ENCODE measurements around the gene ATP5F1B.
"Not testable (repeated sequence)": the region's sequence is repeated elsewhere in the genome, so short reads cannot be mapped to it uniquely, and the experiment has no call there.

The ATP5F1B gene

DNA sequence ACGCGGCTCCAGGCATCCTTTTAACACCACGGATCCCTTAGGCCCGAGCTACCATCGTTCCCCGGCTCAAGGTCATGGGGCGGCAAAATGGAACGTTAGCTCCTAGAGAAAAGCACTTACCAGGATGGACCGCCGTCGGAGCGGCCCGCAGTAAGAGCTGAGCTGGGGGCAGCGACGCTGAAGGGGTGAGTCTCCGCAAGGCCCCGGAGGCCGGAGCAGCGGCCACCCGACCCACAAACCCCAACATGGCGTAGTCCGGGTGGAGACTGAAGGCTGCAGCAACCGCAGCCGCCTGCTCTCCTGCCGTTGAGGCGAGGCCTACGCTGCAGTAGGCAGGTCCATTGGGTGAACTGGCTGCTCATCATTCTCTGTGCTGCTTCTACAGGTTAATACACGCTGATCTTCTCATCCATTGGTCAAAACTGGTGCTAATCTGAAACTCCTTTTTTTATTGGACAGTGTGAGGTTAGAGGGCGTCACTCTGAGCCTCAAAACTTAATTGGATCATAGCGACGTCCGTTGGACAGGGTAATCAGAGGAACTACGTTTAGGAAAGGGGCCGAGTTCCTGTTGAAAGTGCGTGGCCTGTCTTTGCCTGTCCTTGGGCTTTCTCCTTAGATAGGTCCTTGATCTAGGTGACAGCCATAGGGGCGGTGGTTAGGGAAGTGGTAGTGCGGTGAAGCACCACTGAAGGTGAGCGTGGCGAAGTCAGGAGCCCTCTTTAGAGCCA is at the start of gene ATP5F1B:
ATP5F1B (minus strand) TSS at position 268 of the 730 bp plus-strand sequence; CDS start at position 247, 21 bp downstream.
- peak; percentile 95 to 99 for DNase-seq

DNA sequence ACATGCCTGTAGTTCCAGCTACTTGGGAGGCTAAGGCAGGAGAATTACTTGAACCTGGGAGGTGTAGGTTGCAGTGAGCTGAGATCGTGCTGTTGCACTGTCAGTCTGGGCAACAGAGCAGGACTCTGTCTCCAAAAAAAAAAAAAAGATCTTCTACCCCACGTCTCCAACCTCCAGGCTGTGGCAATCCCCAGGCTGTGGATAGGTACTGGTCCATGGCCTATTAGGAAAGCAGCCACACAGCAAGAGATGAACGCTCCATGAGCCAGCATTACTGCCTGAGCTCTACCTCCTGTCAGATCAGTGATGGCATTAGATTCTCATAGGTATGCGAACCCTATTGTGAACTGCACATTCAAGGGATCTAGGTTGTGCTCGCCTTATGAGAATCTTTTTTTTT is 48.4 kb upstream of the ATP5F1B start:
- no peak for DNase-seq

GRCh38 chr12:56688846-56689109 is 43.0 kb upstream of the ATP5F1B start:
- DNase-seq, result no peak

GRCh38 chr12:56688129-56688845 is 42.5 kb upstream of the ATP5F1B start, which contains the start of gene PTGES3:
Gene PTGES3 (minus strand): TSS chr12:56688284. CDS start chr12:56687999, 285 bp downstream.
- peak; percentile 58 to 84 for DNase-seq

- no peak for DNase-seq
These were observed 41.7 kb upstream of the ATP5F1B start for GRCh38 chr12:56687223-56688128.

DNA sequence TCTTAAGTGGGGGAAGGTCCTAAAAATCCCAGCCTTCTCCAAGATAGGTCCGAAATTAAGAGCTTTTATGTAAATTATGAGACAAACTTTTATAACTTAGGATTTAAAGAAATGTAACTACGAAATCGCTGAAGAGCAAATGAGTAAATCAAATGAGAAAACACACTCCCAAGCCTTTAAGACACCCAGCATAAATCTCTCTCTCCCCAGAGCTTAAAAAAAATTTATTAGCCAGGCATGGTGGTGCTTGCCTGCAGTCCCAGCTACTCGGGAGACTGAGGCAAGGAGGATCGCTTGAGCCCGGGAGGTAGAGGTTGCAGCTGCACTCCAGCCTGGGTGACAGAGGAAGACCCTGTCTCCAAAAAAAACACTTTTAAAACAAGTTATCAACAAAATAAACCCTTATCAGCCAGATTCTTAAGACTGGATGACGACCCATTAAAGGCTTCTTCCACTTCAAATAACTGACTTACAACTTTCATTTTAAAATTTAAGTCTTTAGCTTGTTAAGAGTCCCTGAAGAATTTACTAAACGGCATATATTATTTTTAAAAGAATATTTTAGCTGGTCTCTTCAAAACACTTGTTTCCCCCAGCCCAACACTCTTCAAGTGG is 39.1 kb upstream of the ATP5F1B start:
- no peak for DNase-seq

- no peak for DNase-seq
These were observed 36.5 kb upstream of the ATP5F1B start for GRCh38 chr12:56682323-56682722.

DNA sequence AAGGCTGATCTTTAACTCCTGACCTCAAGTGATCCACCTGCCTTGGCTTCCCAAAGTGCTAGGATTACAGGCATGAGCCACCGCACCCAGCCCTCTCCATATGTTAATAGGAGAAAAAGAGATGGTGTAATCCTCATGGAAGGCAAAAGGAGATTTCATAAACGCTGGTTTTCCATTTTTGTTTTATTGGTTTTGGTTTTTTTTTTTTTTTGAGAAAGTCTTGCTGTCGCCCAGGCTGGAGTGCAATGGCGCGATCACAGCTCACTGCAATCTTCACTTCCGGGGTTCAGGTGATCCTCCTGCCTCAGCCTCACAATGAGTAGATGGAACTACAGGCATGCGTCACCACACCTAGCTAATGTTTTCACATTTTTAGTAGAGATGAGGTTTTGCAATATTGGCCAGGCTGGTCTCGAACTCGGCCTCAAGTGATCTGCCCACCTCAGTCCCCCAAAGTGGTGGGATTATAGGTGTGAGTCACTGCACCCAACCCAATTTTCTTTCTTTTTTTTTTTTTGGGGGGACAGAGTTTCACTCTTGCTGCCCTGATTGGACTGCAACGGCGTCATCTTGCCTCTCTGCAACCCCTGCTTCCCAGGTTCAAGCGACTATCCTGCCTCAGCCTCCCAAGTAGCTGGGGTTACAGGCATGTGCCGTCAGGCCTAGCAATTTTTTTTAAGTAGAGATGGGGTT is 34.2 kb upstream of the ATP5F1B start:
- no peak for DNase-seq

GRCh38 chr12:56678852-56679251 is 33.1 kb upstream of the ATP5F1B start:
- no peak for DNase-seq

GRCh38 chr12:56677680-56678079 is 31.9 kb upstream of the ATP5F1B start:
- no peak for DNase-seq

DNA sequence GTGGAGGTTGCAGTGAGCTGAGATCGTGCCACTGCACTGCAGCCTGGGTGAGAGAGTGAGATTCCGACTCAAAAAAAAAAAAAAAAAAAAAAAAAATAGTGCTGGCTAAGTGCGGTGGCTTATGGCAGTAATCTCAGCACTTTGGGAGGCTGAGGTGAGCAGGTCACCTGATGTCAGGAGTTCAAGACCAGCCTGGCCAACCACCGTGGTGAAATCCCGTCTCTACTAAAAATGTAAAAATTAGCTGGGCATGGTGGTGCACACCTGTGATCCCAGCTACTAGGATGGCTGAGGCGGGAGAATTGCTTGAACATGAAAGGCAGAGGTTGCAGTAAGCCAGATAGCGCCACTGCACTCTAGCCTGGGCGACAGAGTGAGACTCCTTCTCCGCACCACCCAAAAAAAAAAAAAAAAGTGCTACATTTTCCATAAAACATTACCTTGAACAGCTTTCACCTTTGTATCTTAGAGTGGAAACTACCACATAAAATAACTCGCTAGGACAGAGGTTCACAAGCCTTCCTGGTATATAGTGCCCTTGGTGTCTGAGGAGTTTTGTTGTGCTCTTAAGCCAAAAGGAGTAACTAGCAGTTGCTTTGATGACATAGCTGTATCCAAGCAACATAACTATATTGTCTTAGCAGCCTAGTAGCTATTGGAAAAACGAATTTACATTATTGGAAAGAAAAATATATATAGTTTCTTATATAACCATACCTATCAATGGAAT is 31.2 kb upstream of the ATP5F1B start:
- no peak for DNase-seq

DNA sequence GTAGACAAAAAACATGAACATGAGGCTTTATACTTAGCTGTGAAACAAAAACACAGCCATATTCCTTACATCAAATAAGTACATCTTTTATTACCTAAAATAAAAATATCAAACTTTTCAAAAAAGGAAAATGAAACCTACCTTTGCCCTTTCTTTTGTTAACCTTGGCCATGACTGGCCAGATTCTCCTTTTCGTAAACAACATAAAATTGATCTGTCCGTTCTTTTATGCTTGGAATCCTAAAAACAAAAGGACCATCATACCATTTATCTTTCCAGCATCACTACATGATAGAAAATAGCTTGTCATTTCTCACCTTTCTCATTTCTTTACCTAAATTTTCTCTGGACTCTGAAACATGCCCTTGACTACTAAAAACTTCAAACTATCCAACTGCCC is 25.8 kb upstream of the ATP5F1B start:
- DNase-seq, result no peak

DNA sequence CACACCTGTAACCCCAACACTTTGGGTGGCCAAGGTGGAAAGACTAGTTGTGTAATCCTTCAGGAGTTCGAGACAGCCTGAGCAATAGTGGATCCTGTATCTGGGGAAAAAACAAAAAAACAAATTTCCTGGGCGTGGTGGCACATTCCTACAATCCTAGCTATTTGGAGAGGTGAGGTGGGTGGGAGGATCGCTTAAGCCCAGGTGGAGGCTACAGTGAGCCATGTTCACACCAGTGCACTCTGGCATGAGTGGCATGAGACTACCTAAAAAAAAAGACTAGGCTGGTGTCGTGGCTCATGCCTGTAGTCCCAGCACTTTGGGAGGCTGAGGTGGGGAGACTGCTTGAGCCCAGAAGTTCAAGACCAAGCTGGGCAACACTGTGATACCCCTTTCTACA is 25.1 kb upstream of the ATP5F1B start:
- no peak for DNase-seq

DNA sequence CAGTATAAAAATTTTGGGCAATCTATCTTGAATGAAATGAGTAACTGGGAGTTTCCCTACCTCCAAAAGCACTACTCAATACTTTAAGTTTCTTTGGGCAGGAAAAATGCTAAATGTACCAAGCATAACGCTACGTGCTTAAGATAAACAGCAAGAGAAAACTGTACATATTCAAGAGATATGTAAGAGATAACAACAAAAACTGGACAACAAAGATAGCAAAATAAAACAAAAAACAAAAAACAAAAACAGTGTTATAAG is 22.3 kb upstream of the ATP5F1B start:
- DNase-seq, result no peak

DNA sequence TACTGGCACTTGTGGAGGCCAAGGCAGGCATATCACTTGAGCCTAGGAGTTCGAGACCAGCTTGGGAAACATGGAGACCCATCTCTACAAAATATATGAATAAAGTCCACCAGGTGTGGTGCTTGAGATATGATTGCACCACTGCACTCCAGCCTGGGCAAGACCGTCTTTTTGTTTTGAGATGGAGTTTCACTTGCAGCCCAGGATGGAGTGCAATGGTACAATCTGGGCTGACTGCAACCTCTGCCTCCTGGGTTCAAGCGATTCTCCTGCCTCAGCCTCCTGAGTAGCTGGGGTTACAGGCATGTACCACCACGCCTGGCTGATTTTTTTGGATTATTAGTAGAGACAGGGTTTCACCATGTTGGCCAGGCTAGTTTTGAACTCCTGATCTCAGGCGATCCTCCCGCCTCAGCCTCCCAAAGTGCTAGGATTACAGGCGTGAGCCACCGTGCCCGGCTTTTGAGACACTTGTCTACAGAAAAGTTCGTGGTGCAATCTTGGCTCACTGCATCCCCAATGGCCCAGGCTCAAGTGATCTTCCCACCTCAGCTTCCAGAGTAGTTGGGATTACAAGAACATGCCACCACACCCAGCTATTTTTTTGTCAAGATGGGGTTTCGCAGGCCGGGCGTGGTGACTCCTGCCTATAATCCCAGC is 16.3 kb upstream of the ATP5F1B start:
- no peak for DNase-seq

DNA sequence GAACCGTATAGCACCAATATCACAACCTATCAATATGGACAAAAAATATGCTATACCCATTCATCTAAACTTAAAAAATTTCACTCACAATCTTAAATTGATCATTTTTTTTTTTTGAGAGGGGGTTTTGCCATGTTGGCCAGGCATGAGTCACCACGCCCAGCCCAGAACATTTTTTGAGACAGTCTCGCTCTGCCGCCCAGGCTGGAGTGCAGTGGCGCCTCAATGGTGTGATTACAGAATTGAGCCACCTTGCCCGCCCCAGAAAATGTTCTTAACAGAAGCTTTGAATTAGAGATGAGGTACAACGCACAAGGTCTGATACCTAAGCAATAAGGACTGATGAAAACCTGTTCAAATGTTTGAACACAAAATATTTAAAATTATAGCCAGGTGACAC is 15.8 kb upstream of the ATP5F1B start:
- DNase-seq, result no peak

DNA sequence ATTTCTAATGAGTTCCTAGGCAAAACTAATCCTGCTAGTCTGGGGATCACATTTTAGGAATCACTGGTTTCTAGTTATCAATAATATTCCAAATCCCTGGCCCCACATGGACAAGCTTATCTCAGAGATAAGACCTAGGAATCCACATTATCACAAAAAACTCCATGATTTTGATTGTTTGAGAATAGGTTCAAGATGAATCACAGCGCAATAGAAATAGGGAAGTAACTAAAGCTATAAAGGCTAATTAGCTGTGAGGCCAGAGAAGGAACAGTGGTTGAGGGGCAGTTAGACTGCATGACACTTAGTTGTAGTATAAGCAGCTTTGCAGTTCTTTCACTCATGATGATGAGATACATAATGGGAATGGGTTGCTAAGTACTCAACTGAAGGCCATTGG is 13.1 kb upstream of the ATP5F1B start:
- DNase-seq, result no peak

- no peak for DNase-seq
These were observed 11.9 kb upstream of the ATP5F1B start for GRCh38 chr12:56657416-56658379.

- not testable (repeated sequence) for DNase-seq
These were observed 8.0 kb upstream of the ATP5F1B start for GRCh38 chr12:56653781-56654180.

DNA sequence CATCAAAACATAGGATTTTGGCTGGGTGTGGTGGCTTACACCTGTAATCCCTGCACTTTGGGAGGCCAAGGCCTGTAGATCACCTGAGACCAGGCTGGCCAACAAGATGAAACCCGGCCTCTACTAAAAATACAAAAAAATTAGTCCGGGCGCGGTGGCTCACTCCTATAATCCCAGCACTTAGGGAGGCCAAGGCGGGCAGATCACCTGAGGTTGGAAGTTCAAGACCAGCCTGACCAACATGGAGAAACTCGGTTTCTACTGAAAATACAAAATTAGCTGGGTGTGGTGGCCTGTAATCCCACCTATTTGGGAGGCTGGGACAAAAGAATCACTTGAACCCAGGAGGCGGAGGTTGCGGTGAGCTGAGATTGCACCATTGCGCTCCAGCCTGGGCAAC is 2.2 kb upstream of the ATP5F1B start:
- DNase-seq, result not testable (repeated sequence)

Data from cerebellar nuclear complex (tissue), 1 donor.